ENCODE measurements around the gene LPAR2. TPM values are rescaled to one million over a fixed set of nuclear protein-coding genes. Genes with fewer than 3 reads are reported as not detected.
A peak's percentile ranks its signal among the peaks of the same experiment; 100 is the strongest.

The LPAR2 gene
- total and polyA plus RNA-seq, 2 experiments from 2014 or later, result 39.4 to 63.1 TPM

DNA sequence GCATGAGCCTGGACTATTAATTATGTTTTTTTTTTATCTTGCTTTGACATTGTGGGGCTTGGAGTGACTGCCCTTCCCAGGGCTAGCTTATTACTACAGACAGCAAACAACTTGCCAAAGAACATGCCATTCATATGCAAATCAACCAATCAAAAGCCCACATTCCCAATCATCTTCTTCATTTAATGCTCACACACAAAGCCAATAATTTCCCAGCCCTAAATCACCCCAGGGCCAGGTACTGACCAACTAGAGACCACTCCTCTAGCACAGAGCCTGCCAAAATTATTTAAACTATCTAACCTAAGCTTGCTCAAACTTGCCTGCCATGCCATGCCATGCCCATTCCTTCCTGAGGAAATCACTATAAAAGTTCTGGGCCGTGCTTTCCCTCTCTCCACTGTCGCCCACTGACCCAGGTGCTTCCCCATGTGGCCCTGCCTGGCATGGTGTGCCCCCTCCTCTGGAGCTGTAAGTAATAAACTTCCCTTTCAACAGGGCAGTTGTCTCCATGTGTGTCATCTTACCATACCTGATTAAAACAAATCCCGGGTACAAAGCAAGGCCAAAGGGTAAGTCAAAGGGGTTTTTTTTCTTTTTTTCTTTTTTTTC, 25.2 kb downstream of the LPAR2 start:
- H3K79me2 ChIP-seq (replicated peaks; ENCODE audit: insufficient read depth), result no peaks in the 10 kb centered on the region
- H2AFZ ChIP-seq, result no peak overlapping the region

More for the DNA sequence above, 25.2 kb downstream of the LPAR2 start:
- H3K4me3 ChIP-seq, result no peak overlapping the region
- H3K27ac Mint-ChIP-seq, result peak overlapping the region; percentile 69
- no peaks in the 10 kb centered on the region for H3F3A ChIP-seq (replicated peaks; ENCODE audit: low read depth)
- peaks cover 16% of the 10 kb centered on the region; the same call in 1 of the 2 replicates for H3K4me1 ChIP-seq (ENCODE audit: insufficient read depth)
- peaks cover 23% of the 10 kb centered on the region for H3K4me1 Mint-ChIP-seq
- no peaks in the 10 kb centered on the region for H3K36me3 ChIP-seq (ENCODE audit: insufficient read depth)
- H3K4me2 ChIP-seq, result 0 out of 2 replicates have a peak overlapping the region, but pooled peaks have one; percentile 16
- H3K9me2 ChIP-seq (ENCODE audit: insufficient read depth), result 0 out of 2 replicates have a peak, but pooled peaks cover 5% of the 10 kb centered on the region
- TF ChIP-seq POLR2AphosphoS5 (IDR thresholded peaks at IDR 0.05; ENCODE audit: low read depth) (no peak), EZH2phosphoT487 (IDR thresholded peaks at IDR 0.05; ENCODE audit: unreplicated experiment) (no peak), NANOG (IDR thresholded peaks at IDR 0.05; ENCODE audit: borderline replicate concordance) (no peak)
- TF ChIP-seq, protein P1, sequence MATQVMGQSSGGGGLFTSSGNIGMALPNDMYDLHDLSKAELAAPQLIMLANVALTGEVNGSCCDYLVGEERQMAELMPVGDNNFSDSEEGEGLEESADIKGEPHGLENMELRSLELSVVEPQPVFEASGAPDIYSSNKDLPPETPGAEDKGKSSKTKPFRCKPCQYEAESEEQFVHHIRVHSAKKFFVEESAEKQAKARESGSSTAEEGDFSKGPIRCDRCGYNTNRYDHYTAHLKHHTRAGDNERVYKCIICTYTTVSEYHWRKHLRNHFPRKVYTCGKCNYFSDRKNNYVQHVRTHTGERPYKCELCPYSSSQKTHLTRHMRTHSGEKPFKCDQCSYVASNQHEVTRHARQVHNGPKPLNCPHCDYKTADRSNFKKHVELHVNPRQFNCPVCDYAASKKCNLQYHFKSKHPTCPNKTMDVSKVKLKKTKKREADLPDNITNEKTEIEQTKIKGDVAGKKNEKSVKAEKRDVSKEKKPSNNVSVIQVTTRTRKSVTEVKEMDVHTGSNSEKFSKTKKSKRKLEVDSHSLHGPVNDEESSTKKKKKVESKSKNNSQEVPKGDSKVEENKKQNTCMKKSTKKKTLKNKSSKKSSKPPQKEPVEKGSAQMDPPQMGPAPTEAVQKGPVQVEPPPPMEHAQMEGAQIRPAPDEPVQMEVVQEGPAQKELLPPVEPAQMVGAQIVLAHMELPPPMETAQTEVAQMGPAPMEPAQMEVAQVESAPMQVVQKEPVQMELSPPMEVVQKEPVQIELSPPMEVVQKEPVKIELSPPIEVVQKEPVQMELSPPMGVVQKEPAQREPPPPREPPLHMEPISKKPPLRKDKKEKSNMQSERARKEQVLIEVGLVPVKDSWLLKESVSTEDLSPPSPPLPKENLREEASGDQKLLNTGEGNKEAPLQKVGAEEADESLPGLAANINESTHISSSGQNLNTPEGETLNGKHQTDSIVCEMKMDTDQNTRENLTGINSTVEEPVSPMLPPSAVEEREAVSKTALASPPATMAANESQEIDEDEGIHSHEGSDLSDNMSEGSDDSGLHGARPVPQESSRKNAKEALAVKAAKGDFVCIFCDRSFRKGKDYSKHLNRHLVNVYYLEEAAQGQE (IDR thresholded peaks at IDR 0.05; ENCODE audit: unreplicated experiment), result no peak
- TF ChIP-seq, protein P2, sequence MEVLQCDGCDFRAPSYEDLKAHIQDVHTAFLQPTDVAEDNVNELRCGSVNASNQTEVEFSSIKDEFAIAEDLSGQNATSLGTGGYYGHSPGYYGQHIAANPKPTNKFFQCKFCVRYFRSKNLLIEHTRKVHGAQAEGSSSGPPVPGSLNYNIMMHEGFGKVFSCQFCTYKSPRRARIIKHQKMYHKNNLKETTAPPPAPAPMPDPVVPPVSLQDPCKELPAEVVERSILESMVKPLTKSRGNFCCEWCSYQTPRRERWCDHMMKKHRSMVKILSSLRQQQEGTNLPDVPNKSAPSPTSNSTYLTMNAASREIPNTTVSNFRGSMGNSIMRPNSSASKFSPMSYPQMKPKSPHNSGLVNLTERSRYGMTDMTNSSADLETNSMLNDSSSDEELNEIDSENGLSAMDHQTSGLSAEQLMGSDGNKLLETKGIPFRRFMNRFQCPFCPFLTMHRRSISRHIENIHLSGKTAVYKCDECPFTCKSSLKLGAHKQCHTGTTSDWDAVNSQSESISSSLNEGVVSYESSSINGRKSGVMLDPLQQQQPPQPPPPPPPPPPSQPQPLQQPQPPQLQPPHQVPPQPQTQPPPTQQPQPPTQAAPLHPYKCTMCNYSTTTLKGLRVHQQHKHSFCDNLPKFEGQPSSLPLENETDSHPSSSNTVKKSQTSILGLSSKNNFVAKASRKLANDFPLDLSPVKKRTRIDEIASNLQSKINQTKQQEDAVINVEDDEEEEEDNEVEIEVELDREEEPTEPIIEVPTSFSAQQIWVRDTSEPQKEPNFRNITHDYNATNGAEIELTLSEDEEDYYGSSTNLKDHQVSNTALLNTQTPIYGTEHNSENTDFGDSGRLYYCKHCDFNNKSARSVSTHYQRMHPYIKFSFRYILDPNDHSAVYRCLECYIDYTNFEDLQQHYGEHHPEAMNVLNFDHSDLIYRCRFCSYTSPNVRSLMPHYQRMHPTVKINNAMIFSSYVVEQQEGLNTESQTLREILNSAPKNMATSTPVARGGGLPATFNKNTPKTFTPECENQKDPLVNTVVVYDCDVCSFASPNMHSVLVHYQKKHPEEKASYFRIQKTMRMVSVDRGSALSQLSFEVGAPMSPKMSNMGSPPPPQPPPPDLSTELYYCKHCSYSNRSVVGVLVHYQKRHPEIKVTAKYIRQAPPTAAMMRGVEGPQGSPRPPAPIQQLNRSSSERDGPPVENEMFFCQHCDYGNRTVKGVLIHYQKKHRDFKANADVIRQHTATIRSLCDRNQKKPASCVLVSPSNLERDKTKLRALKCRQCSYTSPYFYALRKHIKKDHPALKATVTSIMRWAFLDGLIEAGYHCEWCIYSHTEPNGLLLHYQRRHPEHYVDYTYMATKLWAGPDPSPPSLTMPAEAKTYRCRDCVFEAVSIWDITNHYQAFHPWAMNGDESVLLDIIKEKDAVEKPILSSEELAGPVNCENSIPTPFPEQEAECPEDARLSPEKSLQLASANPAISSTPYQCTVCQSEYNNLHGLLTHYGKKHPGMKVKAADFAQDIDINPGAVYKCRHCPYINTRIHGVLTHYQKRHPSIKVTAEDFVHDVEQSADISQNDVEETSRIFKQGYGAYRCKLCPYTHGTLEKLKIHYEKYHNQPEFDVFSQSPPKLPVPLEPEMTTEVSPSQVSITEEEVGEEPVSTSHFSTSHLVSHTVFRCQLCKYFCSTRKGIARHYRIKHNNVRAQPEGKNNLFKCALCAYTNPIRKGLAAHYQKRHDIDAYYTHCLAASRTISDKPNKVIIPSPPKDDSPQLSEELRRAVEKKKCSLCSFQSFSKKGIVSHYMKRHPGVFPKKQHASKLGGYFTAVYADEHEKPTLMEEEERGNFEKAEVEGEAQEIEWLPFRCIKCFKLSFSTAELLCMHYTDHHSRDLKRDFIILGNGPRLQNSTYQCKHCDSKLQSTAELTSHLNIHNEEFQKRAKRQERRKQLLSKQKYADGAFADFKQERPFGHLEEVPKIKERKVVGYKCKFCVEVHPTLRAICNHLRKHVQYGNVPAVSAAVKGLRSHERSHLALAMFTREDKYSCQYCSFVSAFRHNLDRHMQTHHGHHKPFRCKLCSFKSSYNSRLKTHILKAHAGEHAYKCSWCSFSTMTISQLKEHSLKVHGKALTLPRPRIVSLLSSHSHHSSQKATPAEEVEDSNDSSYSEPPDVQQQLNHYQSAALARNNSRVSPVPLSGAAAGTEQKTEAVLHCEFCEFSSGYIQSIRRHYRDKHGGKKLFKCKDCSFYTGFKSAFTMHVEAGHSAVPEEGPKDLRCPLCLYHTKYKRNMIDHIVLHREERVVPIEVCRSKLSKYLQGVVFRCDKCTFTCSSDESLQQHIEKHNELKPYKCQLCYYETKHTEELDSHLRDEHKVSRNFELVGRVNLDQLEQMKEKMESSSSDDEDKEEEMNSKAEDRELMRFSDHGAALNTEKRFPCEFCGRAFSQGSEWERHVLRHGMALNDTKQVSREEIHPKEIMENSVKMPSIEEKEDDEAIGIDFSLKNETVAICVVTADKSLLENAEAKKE (CRISPR knock-in tag; IDR thresholded peaks at IDR 0.05), result no peak
- TF ChIP-seq, protein P3, sequence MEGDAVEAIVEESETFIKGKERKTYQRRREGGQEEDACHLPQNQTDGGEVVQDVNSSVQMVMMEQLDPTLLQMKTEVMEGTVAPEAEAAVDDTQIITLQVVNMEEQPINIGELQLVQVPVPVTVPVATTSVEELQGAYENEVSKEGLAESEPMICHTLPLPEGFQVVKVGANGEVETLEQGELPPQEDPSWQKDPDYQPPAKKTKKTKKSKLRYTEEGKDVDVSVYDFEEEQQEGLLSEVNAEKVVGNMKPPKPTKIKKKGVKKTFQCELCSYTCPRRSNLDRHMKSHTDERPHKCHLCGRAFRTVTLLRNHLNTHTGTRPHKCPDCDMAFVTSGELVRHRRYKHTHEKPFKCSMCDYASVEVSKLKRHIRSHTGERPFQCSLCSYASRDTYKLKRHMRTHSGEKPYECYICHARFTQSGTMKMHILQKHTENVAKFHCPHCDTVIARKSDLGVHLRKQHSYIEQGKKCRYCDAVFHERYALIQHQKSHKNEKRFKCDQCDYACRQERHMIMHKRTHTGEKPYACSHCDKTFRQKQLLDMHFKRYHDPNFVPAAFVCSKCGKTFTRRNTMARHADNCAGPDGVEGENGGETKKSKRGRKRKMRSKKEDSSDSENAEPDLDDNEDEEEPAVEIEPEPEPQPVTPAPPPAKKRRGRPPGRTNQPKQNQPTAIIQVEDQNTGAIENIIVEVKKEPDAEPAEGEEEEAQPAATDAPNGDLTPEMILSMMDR (conservative IDR thresholded peaks at IDR 0.05; ENCODE audit: low read depth in 2 of 2), result no peak
- peak; percentile 78 for ATAC-seq
- no peaks in the 10 kb centered on the region for H3K36me3 Mint-ChIP-seq (ENCODE audit: low read depth)
- H3K4me3 Mint-ChIP-seq, result peak overlapping the region; percentile 23; the same call in 1 of the 3 replicates
- H3K27ac ChIP-seq (ENCODE audit: low read depth), result peak overlapping the region; percentile 57; the same call in 1 of the 2 replicates
- H3K27me3 ChIP-seq (ENCODE audit: insufficient read depth), result no peaks in the 10 kb centered on the region
- no peaks in the 10 kb centered on the region for H4K20me1 ChIP-seq (replicated peaks; ENCODE audit: insufficient read depth)
- peak; percentile 48 for DNase-seq (ENCODE audit: low spot score)
- H3K27me3 Mint-ChIP-seq (ENCODE audit: insufficient read depth, low read depth, poor library complexity), result peaks cover 6% of the 10 kb centered on the region
- H3K9me3 Mint-ChIP-seq, result no peaks in the 10 kb centered on the region

Measured in GM23338 (cell line).